Peyer's patch (tissue), 4 donors: ENCODE data around the gene SLC9A8.

ENCODE experiments used
- POLR2A ChIP-seq, 2 donors: fragments of 450-650 bp; IDR thresholded peaks; one replicate each; pipeline ENCODE4 v1.5.1; 2017; ENCODE audit warnings: antibody characterized with exemption in 2 of 2, mild to moderate bottlenecking in 2 of 2, moderate library complexity in 2 of 2
- TF ChIP-seq, protein P1 (sequence below), 6 experiments: fragments of 450-650 bp in 4 of 6; fragments of 200-600 bp in 2 of 6; sonication (generic) in 1 of 6; IDR thresholded peaks; one replicate each; pipeline ENCODE4 v1.5.1; 2017 to 2019; ENCODE audit warnings: antibody characterized with exemption in 6 of 6, mild to moderate bottlenecking in 3 of 6, moderate library complexity in 1 of 6

DNA sequence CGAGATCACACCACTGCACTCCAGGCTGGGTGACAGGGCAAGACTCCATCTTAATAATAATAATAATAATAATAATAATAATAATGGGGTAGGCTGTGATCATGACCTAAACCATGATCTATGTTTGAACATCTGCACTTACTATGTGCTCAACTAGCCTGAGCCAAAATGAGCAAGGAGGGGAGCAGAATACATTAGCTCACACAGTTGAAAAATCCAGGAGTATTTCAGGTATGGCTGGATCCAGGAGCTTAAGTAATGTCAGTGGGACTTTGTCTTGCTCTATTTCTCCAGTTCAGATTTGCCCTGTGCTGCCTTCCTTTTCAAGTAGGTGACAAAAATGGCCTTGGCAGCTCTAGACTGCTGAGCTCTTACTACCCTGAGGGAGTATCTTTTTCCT lies 32.7 kb upstream of the SLC9A8 start:
- TF ChIP-seq, protein P1, sequence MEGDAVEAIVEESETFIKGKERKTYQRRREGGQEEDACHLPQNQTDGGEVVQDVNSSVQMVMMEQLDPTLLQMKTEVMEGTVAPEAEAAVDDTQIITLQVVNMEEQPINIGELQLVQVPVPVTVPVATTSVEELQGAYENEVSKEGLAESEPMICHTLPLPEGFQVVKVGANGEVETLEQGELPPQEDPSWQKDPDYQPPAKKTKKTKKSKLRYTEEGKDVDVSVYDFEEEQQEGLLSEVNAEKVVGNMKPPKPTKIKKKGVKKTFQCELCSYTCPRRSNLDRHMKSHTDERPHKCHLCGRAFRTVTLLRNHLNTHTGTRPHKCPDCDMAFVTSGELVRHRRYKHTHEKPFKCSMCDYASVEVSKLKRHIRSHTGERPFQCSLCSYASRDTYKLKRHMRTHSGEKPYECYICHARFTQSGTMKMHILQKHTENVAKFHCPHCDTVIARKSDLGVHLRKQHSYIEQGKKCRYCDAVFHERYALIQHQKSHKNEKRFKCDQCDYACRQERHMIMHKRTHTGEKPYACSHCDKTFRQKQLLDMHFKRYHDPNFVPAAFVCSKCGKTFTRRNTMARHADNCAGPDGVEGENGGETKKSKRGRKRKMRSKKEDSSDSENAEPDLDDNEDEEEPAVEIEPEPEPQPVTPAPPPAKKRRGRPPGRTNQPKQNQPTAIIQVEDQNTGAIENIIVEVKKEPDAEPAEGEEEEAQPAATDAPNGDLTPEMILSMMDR (IDR thresholded peaks at IDR 0.05), result no peak
- no peak for TF ChIP-seq POLR2A (IDR thresholded peaks at IDR 0.05)
